ENCODE data around the gene CHI3L1. TPM values are rescaled to one million over a fixed set of nuclear protein-coding genes. Genes with fewer than 3 reads are reported as not detected.

CHI3L1 gene
- total and polyA plus RNA-seq, 2 experiments from 2014 or later: 0.22 to 0.23 TPM

DNA sequence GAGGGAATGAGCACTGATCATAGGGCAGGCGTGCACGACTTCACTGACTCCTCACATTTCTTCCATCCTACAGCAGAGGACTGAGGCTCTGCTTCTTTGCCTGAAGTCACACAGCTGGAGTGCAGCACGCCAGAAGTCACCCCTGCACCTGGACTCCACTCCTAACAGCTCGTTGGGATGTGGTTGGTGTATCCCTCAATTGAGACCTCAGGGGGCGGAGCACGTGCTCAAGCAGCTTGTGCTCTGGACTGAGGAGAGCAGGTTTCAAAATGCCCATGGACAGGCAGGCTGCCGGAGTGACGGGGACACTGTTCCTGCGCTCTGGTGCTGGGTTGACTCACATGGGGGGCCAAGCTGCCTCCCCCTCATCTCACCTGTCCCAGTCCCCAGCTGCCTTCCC is 29.1 kb upstream of the CHI3L1 start:
- Histone ChIP-seq H3K79me2 (ENCODE audit: insufficient read depth) (no peaks in the 10 kb centered on the region), H3K9ac (no peak overlapping the region), H3K27ac (no peak overlapping the region), H3K4me1 (ENCODE audit: insufficient read depth) (no peaks in the 10 kb centered on the region), H2AFZ (no peak overlapping the region), H3F3A (ENCODE audit: insufficient read depth) (no peaks in the 10 kb centered on the region), H3K9me2 (ENCODE audit: insufficient read depth) (no peaks in the 10 kb centered on the region), H4K20me1 (ENCODE audit: insufficient read depth) (no peaks in the 10 kb centered on the region), H3K4me3 (no peak overlapping the region), H3K27me3 (replicated peaks; ENCODE audit: insufficient read depth) (peaks cover 4% of the 10 kb centered on the region; the same call in 1 of the 2 replicates), H3K9me3 (ENCODE audit: low read depth) (no peaks in the 10 kb centered on the region), H3K4me2 (ENCODE audit: unreplicated experiment) (no peak overlapping the region), H3K36me3 (ENCODE audit: low read depth) (no peaks in the 10 kb centered on the region)
- WGBS, 2 experiments (ENCODE audit: low coverage in 1 of 2, low lambda C conversion rate in 2 of 2, missing lambda C conversion rate in 2 of 2): 51 to 62% methylated on average over 9 of the region's 9 CpGs
- no peak for DNase-seq
- TF ChIP-seq EZH2 (IDR thresholded peaks at IDR 0.05; ENCODE audit: insufficient read depth, poor library complexity, severe bottlenecking) (no peak), EZH2phosphoT487 (IDR thresholded peaks at IDR 0.05; ENCODE audit: insufficient read depth, low read depth) (no peak)
- in situ Hi-C loops (cut with MboI): loop anchor here (10.0 kb wide), 1 partner anchor 101 kb away; no protein-coding TSS in a partner anchor

DNA sequence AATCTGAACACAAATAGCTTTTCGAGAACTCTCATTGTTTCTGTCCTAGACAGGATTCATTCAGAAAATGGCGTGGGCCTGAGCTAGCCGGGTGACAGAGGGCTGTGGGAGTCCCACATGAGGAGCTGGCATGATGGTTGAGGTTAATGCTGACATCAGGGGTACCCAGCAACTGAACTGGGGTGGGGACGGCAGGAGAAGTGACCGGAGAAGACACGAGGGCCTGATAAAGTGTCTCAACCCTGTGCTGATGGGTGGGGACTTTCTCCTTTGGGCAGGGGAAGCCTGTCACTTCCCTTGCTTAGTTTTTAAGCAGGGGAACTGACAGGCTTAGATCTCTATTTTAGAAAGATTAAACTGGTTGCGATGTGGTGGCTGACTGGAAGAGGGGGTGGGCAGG is 28.4 kb upstream of the CHI3L1 start:
- H3K9me3 ChIP-seq (ENCODE audit: low read depth): no peaks in the 10 kb centered on the region
- no peak for DNase-seq
- 75 to 83% methylated on average over 7 of the region's 7 CpGs for WGBS, 2 experiments (ENCODE audit: low coverage in 1 of 2, low lambda C conversion rate in 2 of 2, missing lambda C conversion rate in 2 of 2)
- no peak overlapping the region for H2AFZ ChIP-seq
- TF ChIP-seq EZH2 (IDR thresholded peaks at IDR 0.05; ENCODE audit: insufficient read depth, poor library complexity, severe bottlenecking) (no peak), EZH2phosphoT487 (IDR thresholded peaks at IDR 0.05; ENCODE audit: insufficient read depth, low read depth) (no peak)
- H3K4me3 ChIP-seq: no peak overlapping the region
- no peaks in the 10 kb centered on the region for H3K79me2 ChIP-seq (ENCODE audit: insufficient read depth)
- in situ Hi-C loops (cut with MboI): loop anchor here (10.0 kb wide), 1 partner anchor 100 kb away; no protein-coding TSS in a partner anchor
- no peaks in the 10 kb centered on the region for H3K4me1 ChIP-seq (ENCODE audit: insufficient read depth)
- H3K4me2 ChIP-seq (ENCODE audit: unreplicated experiment): no peak overlapping the region
- no peaks in the 10 kb centered on the region for H4K20me1 ChIP-seq (ENCODE audit: insufficient read depth)
- no peaks in the 10 kb centered on the region for H3F3A ChIP-seq (ENCODE audit: insufficient read depth)
- no peaks in the 10 kb centered on the region for H3K36me3 ChIP-seq (ENCODE audit: low read depth)
- peaks cover 4% of the 10 kb centered on the region; the same call in 1 of the 2 replicates for H3K27me3 ChIP-seq (replicated peaks; ENCODE audit: insufficient read depth)
- H3K9ac ChIP-seq: no peak overlapping the region
- H3K27ac ChIP-seq: no peak overlapping the region
- no peaks in the 10 kb centered on the region for H3K9me2 ChIP-seq (ENCODE audit: insufficient read depth)

GRCh38 chr1:203213126-203213525 is 26.6 kb upstream of the CHI3L1 start:
- Histone ChIP-seq H2AFZ (no peak overlapping the region), H3K4me2 (ENCODE audit: unreplicated experiment) (no peak overlapping the region), H3K9me2 (ENCODE audit: insufficient read depth) (no peaks in the 10 kb centered on the region), H3K27ac (no peak overlapping the region), H3K36me3 (ENCODE audit: low read depth) (no peaks in the 10 kb centered on the region), H3K27me3 (replicated peaks; ENCODE audit: insufficient read depth) (no peaks in the 10 kb centered on the region), H3K4me3 (no peak overlapping the region), H3K79me2 (ENCODE audit: insufficient read depth) (no peaks in the 10 kb centered on the region), H3K9ac (no peak overlapping the region), H3K4me1 (ENCODE audit: insufficient read depth) (no peaks in the 10 kb centered on the region), H4K20me1 (ENCODE audit: insufficient read depth) (no peaks in the 10 kb centered on the region), H3K9me3 (ENCODE audit: low read depth) (no peaks in the 10 kb centered on the region), H3F3A (ENCODE audit: insufficient read depth) (no peaks in the 10 kb centered on the region)
- 72 to 80% methylated on average over 6 of the region's 6 CpGs for WGBS, 2 experiments (ENCODE audit: low coverage in 1 of 2, low lambda C conversion rate in 2 of 2, missing lambda C conversion rate in 2 of 2)
- no peak for TF ChIP-seq EZH2 (IDR thresholded peaks at IDR 0.05; ENCODE audit: insufficient read depth, poor library complexity, severe bottlenecking)
- TF ChIP-seq EZH2phosphoT487 (IDR thresholded peaks at IDR 0.05; ENCODE audit: insufficient read depth, low read depth): no peak
- in situ Hi-C loops (cut with MboI): loop anchor here (10.0 kb wide), 1 partner anchor 98 kb away; no protein-coding TSS in a partner anchor
- DNase-seq: no peak

- WGBS, 2 experiments (ENCODE audit: low coverage in 1 of 2, low lambda C conversion rate in 2 of 2, missing lambda C conversion rate in 2 of 2): 83 to 91% methylated on average over 3 of the region's 3 CpGs
- no peak overlapping the region for H3K4me2 ChIP-seq (ENCODE audit: unreplicated experiment)
- no peak overlapping the region for H2AFZ ChIP-seq
- H3K27ac ChIP-seq: no peak overlapping the region
- H3F3A ChIP-seq (ENCODE audit: insufficient read depth): no peaks in the 10 kb centered on the region
- H3K27me3 ChIP-seq (replicated peaks; ENCODE audit: insufficient read depth): no peaks in the 10 kb centered on the region
- H3K9me2 ChIP-seq (ENCODE audit: insufficient read depth): no peaks in the 10 kb centered on the region
- no peak for DNase-seq
- H3K9me3 ChIP-seq (ENCODE audit: low read depth): no peaks in the 10 kb centered on the region
- no peaks in the 10 kb centered on the region for H3K36me3 ChIP-seq (ENCODE audit: low read depth)
- no peaks in the 10 kb centered on the region for H4K20me1 ChIP-seq (ENCODE audit: insufficient read depth)
- no peak overlapping the region for H3K4me3 ChIP-seq
- TF ChIP-seq EZH2 (IDR thresholded peaks at IDR 0.05; ENCODE audit: insufficient read depth, poor library complexity, severe bottlenecking) (no peak), EZH2phosphoT487 (IDR thresholded peaks at IDR 0.05; ENCODE audit: insufficient read depth, low read depth) (no peak)
- no peak overlapping the region for H3K9ac ChIP-seq
- in situ Hi-C loops (cut with MboI): loop anchor here (10.0 kb wide), 1 partner anchor 97 kb away; no protein-coding TSS in a partner anchor
- no peaks in the 10 kb centered on the region for H3K79me2 ChIP-seq (ENCODE audit: insufficient read depth)
- no peaks in the 10 kb centered on the region for H3K4me1 ChIP-seq (ENCODE audit: insufficient read depth)
Observed at GRCh38 chr1:203211812-203212211, 25.3 kb upstream of the CHI3L1 start.

DNA sequence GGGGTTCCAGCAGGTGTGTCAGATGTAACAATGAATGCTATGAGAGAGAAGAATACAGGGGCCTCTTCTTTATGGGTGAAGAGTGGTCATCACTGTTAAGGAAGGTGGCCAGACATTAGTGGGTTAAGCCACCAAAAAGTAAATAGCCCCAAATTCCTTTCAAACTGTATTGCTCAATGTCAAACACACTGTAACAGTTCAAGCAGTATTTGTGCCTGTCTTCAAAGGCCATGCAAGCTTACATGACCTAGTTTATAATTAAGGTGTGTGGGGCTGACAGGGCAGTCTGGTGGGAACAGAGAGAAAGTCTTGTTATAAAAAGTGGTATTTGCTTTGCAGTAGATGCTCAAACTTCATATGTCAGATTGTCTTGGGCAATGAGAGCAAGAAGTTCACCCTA is 24.5 kb upstream of the CHI3L1 start:
- no peak overlapping the region for H3K4me3 ChIP-seq
- no peaks in the 10 kb centered on the region for H3K9me2 ChIP-seq (ENCODE audit: insufficient read depth)
- in situ Hi-C loops (cut with MboI): loop anchor here (10.0 kb wide), 1 partner anchor 96 kb away; no protein-coding TSS in a partner anchor
- H3K27ac ChIP-seq: no peak overlapping the region
- no peak for DNase-seq
- no peak overlapping the region for H3K9ac ChIP-seq
- no peak overlapping the region for H2AFZ ChIP-seq
- H3K9me3 ChIP-seq (ENCODE audit: low read depth): no peaks in the 10 kb centered on the region
- no peaks in the 10 kb centered on the region for H3K36me3 ChIP-seq (ENCODE audit: low read depth)
- no peaks in the 10 kb centered on the region for H3K79me2 ChIP-seq (ENCODE audit: insufficient read depth)
- no peaks in the 10 kb centered on the region for H4K20me1 ChIP-seq (ENCODE audit: insufficient read depth)
- TF ChIP-seq EZH2phosphoT487 (IDR thresholded peaks at IDR 0.05; ENCODE audit: insufficient read depth, low read depth) (no peak), EZH2 (IDR thresholded peaks at IDR 0.05; ENCODE audit: insufficient read depth, poor library complexity, severe bottlenecking) (no peak)
- no peaks in the 10 kb centered on the region for H3F3A ChIP-seq (ENCODE audit: insufficient read depth)
- no peak overlapping the region for H3K4me2 ChIP-seq (ENCODE audit: unreplicated experiment)
- H3K4me1 ChIP-seq (ENCODE audit: insufficient read depth): no peaks in the 10 kb centered on the region
- no peaks in the 10 kb centered on the region for H3K27me3 ChIP-seq (replicated peaks; ENCODE audit: insufficient read depth)

All from GM23248 (cell line).